Spleen (tissue), 11 donors: ENCODE data around the gene ARFGEF3. TPM values are rescaled to one million over a fixed set of nuclear protein-coding genes. Genes with fewer than 3 reads are reported as not detected.
"Not testable (repeated sequence)": the region's sequence is repeated elsewhere in the genome, so short reads cannot be mapped to it uniquely, and the experiment has no call there.

Source experiments
- DNase-seq: peaks from one replicate; pipeline ENCODE4 v3.0.0-alpha.2; 2020
- H3K27ac ChIP-seq, 8 donors: fragments of 200-600 bp; sonication (generic) in 7 of 8; 1 replicate in 4 of 8; 2 replicates in 4 of 8; pipeline versions ENCODE4 v1.5.0 to v1.8.0; 2016 to 2021; ENCODE audit warnings: inconsistent platforms in 4 of 8, mild to moderate bottlenecking in 4 of 8, moderate library complexity in 1 of 8
- H3K27me3 ChIP-seq, 7 donors: fragments of 200-600 bp; sonication (generic) in 6 of 7; replicated peaks in 1 of 7; 1 replicate in 4 of 7; 2 replicates in 3 of 7; pipeline versions ENCODE4 v1.5.0 to v1.8.0; 2016 to 2021; ENCODE audit warnings: inconsistent platforms in 3 of 7, mild to moderate bottlenecking in 1 of 7
- H3K36me3 ChIP-seq, 6 donors: fragments of 200-600 bp; sonication (generic) in 5 of 6; 1 replicate in 4 of 6; 2 replicates in 2 of 6; pipeline versions ENCODE4 v1.5.0 to v1.8.0; 2016 to 2021; ENCODE audit warnings: inconsistent platforms in 2 of 6
- H3K4me1 ChIP-seq, 6 donors: fragments of 200-600 bp; sonication (generic) in 5 of 6; 1 replicate in 3 of 6; 2 replicates in 3 of 6; pipeline versions ENCODE4 v1.5.0 to v1.8.0; 2016 to 2021; ENCODE audit warnings: inconsistent platforms in 3 of 6
- H3K4me3 ChIP-seq, 8 donors: fragments of 200-600 bp; sonication (generic) in 7 of 8; 1 replicate in 4 of 8; 2 replicates in 4 of 8; pipeline versions ENCODE4 v1.5.0 to v1.8.0; 2016 to 2021; ENCODE audit warnings: inconsistent platforms in 4 of 8, mild to moderate bottlenecking in 4 of 8, moderate library complexity in 2 of 8
- H3K9me3 ChIP-seq, 8 donors: fragments of 200-600 bp; sonication (generic) in 7 of 8; 1 replicate in 4 of 8; 2 replicates in 4 of 8; pipeline versions ENCODE4 v1.5.0 to v1.8.0; 2016 to 2021; ENCODE audit warnings: inconsistent platforms in 4 of 8
- POLR2A ChIP-seq, 3 donors: fragments of 450-650 bp; IDR thresholded peaks; one replicate each; pipeline ENCODE4 v1.5.1; 2017; ENCODE audit warnings: antibody characterized with exemption in 3 of 3, mild to moderate bottlenecking in 1 of 3
- POLR2AphosphoS5 ChIP-seq, 3 donors: sonication (generic); formaldehyde crosslinking; IDR thresholded peaks; one replicate each; pipeline ENCODE4 v1.5.1; 2017; ENCODE audit warnings: antibody characterized with exemption in 3 of 3
- WGBS, 5 donors: extraction: QIAGEN DNeasy Blood & Tissue Kit in 3 of 5; methylation state at CpG; one replicate each; pipeline versions ENCODE4 v1.1.5 to v1.1.7; 2013 to 2018; 5-methylcytosine and 5-hydroxymethylcytosine counted together
- intact Hi-C: fragments of 100-400 bp; cut with DNase I; formaldehyde crosslinking; loops from one replicate; pipeline ENCODE4 v1.15.0; 2023; ENCODE audit warnings: low total_unique reads
- polyA plus RNA-seq, 3 donors: library from polyadenylated mRNA; stranded (reverse); fragments of 200-250 nt; gene quantifications; one replicate each; pipeline ENCODE4 v1.2.1, GENCODE V29; 2013
- total RNA-seq, 7 donors: library from RNA; depleted of rRNA in 3 of 7; stranded (reverse); fragments of >200 nt in 3 of 7; fragmentation: NEBNext Ultra II Directional in 4 of 7; extraction: Animal tissue kit (Norgen Biotek cat#: 25700) in 4 of 7; gene quantifications; one replicate each; pipeline versions ENCODE4 v1.1.0 to v1.2.1, GENCODE V29; 2016 to 2021
- TF ChIP-seq, protein P1 (sequence below), 11 experiments: fragments of 200-600 bp in 7 of 11; fragments of 450-650 bp in 4 of 11; sonication (generic) in 4 of 11; IDR thresholded peaks in 8 of 11; conservative IDR thresholded peaks in 3 of 11; 1 replicate in 7 of 11; 2 replicates in 4 of 11; pipeline versions ENCODE4 v1.4.0 to v1.8.0; 2016 to 2021; ENCODE audit warnings: antibody characterized with exemption in 11 of 11, inconsistent platforms in 4 of 11, mild to moderate bottlenecking in 1 of 11
- donor health status: healthy with polysubstance abuse.
- donor health status: DM: no; HTN: no; CAD: no; lungs with moderate emphysema.
- donor health status: DM: no; HTN: no; CAD: no.
- donor health status: Bipolar disorder and iron deficiency.
- donor health status: healthy.
- donor health status: DM: no; HTN: no; CAD: no.
- donor health status: DM: yes; HTN: yes; CAD: no.

ARFGEF3 gene
- total and polyA plus RNA-seq, 10 donors = 0.09 to 3.1 (median 1.7) TPM

DNA sequence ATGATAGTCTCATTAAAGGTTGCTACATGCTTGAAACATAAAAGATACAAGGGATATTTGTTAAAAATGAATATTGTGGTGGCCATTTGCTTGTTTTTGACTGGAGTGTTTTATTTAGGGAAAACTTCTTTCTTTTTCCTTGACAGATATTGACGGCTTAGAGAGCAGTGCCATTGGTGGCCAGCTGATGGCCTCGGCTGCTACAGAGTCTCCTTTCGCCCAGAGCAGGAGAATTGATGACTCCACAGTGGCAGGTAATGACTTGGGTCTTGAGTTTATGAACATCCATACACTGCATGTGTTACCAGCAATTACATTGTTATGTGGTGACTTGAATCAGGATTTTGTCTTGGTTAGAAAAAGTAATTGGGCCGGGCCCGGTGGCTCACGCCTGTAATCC is 124.1 kb downstream of the ARFGEF3 start:
- DNase-seq = no peak
- intact Hi-C loops = loop anchor here (10.0 kb wide), 1 partner anchor 171 kb away; no protein-coding TSS in a partner anchor
- WGBS, 5 donors = 86 to 93% (median 88%) methylated on average over 6 of the region's 6 CpGs
- H3K27me3 ChIP-seq = no peaks in the 10 kb centered on the region
- no peaks in the 10 kb centered on the region for H3K9me3 ChIP-seq
- no peaks in the 10 kb centered on the region for H3K36me3 ChIP-seq
- TF ChIP-seq, protein P1, sequence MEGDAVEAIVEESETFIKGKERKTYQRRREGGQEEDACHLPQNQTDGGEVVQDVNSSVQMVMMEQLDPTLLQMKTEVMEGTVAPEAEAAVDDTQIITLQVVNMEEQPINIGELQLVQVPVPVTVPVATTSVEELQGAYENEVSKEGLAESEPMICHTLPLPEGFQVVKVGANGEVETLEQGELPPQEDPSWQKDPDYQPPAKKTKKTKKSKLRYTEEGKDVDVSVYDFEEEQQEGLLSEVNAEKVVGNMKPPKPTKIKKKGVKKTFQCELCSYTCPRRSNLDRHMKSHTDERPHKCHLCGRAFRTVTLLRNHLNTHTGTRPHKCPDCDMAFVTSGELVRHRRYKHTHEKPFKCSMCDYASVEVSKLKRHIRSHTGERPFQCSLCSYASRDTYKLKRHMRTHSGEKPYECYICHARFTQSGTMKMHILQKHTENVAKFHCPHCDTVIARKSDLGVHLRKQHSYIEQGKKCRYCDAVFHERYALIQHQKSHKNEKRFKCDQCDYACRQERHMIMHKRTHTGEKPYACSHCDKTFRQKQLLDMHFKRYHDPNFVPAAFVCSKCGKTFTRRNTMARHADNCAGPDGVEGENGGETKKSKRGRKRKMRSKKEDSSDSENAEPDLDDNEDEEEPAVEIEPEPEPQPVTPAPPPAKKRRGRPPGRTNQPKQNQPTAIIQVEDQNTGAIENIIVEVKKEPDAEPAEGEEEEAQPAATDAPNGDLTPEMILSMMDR (IDR thresholded peaks at IDR 0.05 in 8 of 11, conservative IDR thresholded peaks at IDR 0.05 in 3 of 11) = no peak
- TF ChIP-seq POLR2AphosphoS5 (IDR thresholded peaks at IDR 0.05) = no peak
- TF ChIP-seq POLR2A (IDR thresholded peaks at IDR 0.05) = no peak
- H3K27ac ChIP-seq = no peak overlapping the region
- no peaks in the 10 kb centered on the region for H3K4me1 ChIP-seq
- H3K4me3 ChIP-seq = no peak overlapping the region

DNA sequence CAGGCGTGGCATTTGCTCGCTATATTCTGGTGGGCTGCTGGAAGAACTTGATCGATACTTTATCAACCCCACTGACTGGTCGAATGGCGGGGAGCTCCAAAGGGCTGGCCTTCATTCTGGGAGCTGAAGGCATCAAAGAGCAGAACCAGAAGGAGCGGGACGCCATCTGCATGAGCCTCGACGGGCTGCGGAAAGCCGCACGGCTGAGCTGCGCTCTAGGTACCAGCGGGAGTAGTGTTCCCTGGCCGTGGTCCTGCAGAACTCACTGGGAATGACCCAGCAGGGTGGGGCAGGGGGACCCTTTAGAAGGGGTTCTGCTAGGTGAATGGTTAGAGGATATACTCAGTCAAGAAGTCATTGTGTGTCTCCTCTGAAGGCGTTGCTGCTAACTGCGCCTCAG is 125.0 kb downstream of the ARFGEF3 start:
- no peaks in the 10 kb centered on the region for H3K4me1 ChIP-seq
- peaks cover 0 to 2% (median 0%) of the 10 kb centered on the region in 6 donors for H3K36me3 ChIP-seq
- H3K4me3 ChIP-seq = no peak overlapping the region
- 92 to 96% (median 96%) methylated on average over 17 of the region's 17 CpGs for WGBS, 5 donors
- H3K27me3 ChIP-seq = no peaks in the 10 kb centered on the region
- no peak overlapping the region for H3K27ac ChIP-seq
- peak; percentile 61 for DNase-seq
- intact Hi-C loops = loop anchor here (10.0 kb wide), 1 partner anchor 172 kb away; no protein-coding TSS in a partner anchor
- TF ChIP-seq POLR2AphosphoS5 (IDR thresholded peaks at IDR 0.05) = no peak
- TF ChIP-seq, protein P1 (IDR thresholded peaks at IDR 0.05 in 8 of 11, conservative IDR thresholded peaks at IDR 0.05 in 3 of 11) = no peak
- TF ChIP-seq POLR2A (IDR thresholded peaks at IDR 0.05) = no peak
- no peaks in the 10 kb centered on the region for H3K9me3 ChIP-seq

DNA sequence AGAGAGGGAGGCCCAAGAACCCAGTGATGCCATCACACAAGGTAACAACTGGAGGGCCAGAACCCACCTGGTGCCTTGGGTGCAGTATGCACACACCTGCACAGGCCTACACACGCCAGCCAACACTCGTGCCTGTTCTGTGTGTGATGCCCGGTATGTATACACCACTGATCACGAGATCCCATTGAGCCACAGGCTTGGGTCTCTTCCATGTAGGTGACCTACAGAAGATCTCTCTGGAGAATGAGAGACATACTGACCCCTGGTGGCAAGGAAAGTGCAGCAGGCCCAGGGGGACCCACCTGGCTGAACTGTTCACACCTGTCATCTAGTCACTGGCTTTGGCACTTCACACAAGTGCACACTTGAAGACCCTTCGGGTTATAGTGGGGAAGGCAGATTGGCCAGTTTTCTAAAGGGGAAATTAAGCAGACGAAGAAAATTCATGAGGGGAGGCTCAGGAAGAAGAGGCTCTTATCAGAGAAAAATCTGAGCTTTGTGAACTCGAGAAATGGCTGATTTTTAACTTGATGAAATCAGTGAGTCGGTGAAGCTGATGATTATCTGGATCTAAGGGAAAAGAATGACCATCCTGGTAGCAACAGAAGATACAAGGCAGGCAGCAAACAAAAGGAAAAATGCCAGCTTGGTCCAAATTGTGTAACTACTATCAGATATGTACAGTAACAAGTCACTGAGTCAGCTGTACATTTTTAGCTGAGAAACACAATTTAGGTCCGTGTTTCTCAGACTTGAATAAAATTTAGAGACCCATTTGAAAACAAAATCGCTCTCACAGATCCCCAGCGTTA is 125.6 kb downstream of the ARFGEF3 start:
- peak; percentile 75 for DNase-seq
- WGBS, 5 donors = 74 to 81% (median 77%) methylated on average over 11 of the region's 11 CpGs
- H3K27ac ChIP-seq = no peak overlapping the region
- no peaks in the 10 kb centered on the region for H3K4me1 ChIP-seq
- intact Hi-C loops = loop anchor here (10.0 kb wide), 1 partner anchor 173 kb away; no protein-coding TSS in a partner anchor
- no peaks in the 10 kb centered on the region for H3K27me3 ChIP-seq
- H3K9me3 ChIP-seq = no peaks in the 10 kb centered on the region
- H3K36me3 ChIP-seq = peaks cover 0 to 4% (median 0%) of the 10 kb centered on the region in 6 donors
- TF ChIP-seq, protein P1 (IDR thresholded peaks at IDR 0.05 in 8 of 11, conservative IDR thresholded peaks at IDR 0.05 in 3 of 11) = peak in 9 of 11 experiments; percentile 5 to 68 (median 61)
- no peak for TF ChIP-seq POLR2AphosphoS5 (IDR thresholded peaks at IDR 0.05)
- H3K4me3 ChIP-seq = no peak overlapping the region

DNA sequence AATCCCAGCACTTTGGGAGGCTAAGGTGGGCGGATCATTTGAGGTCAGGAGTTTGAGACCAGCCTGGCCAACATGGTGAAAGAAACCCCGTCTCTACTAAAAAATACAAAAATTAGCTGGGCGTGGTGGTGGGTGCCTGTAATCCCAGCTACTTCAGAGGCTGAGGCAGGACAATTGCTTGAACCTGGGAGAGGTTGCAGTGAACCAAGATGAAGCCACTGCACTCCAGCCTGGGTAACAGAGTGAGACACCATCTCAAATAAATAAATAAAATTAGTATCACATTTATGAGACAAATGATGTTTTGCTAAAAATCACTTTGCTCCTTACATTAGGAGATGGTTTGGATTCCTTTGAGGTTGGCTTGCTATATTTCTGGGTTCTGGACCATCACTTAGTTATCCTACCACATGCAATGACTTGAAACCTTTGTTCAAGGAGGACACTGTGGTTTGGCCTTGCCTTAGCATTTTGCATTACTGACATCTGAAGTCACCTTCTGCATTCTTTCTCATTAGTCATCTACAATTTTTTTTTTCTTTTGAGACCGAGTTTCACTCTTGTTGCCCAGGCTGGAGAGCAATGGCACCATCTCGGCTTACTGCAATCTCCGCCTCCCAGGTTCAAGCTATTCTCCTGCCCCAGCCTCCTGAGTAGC is 126.8 kb downstream of the ARFGEF3 start:
- intact Hi-C loops = loop anchor here (10.0 kb wide), 1 partner anchor 174 kb away; no protein-coding TSS in a partner anchor
- 89 to 95% (median 95%) methylated on average over 6 of the region's 6 CpGs for WGBS, 5 donors
- not testable (repeated sequence) for H3K36me3 ChIP-seq

More for the DNA sequence above, 126.8 kb downstream of the ARFGEF3 start:
- not testable (repeated sequence) for H3K4me1 ChIP-seq, H3K27ac ChIP-seq, DNase-seq, H3K27me3 ChIP-seq, H3K9me3 ChIP-seq, H3K4me3 ChIP-seq
